HepG2 (cell line): ENCODE results near the gene MEX3B. TPM values are rescaled to one million over a fixed set of nuclear protein-coding genes. Genes with fewer than 3 reads are reported as not detected.

Experiments used
- ATAC-seq: fragments of 200-7000 bp; cut with Tn5 transposase; 3 replicates; pipeline ENCODE4 v1.9.1; 2020; ENCODE audit warnings: mild to moderate bottlenecking, moderate library complexity
- Bru-seq: library from RNA; stranded (reverse); fragments of 400-500 nt; gene quantifications from one replicate; lab custom pipeline; 2021; lab: Mats Ljungman, UMichigan
- BruChase-seq, 2 experiments: library from RNA; stranded (reverse); fragments of 400-500 nt; gene quantifications; one replicate each; lab custom pipeline; 2021; lab: Mats Ljungman, UMichigan
- BruUV-seq: library from RNA; stranded (reverse); fragments of 400-500 nt; replicated peaks from 2 replicates; lab custom pipeline; 2021; lab: Mats Ljungman, UMichigan
- CTCF ChIA-PET: fragments of 300-600 bp; formaldehyde crosslinking; extraction: SDS; loops from one replicate; lab custom pipeline; 2021; ENCODE audit warnings: low total read pairs, inconsistent platforms, low intra/inter-chr PET ratio; lab: Yijun Ruan, JAX
- POLR2A ChIA-PET: fragments of 350-600 bp; sonication (Branson Sonifier 250); formaldehyde crosslinking; loops from one replicate; lab custom pipeline; 2020; ENCODE audit warnings: antibody characterized with exemption, inconsistent platforms; lab: Yijun Ruan, JAX
- DNase-seq: peaks from one replicate; pipeline ENCODE4 v3.0.0-alpha.2; 2015; ENCODE audit warnings: low spot score
- FAIRE-seq: peaks from 3 replicates; lab custom pipeline; 2011; peaks lifted over from hg19 to GRCh38; lab: Jason Lieb, UNC
- H2AFZ ChIP-seq: one replicate; pipeline ENCODE4 v1.6.1; 2011; ENCODE audit warnings: low read length, inconsistent platforms
- H3K27ac ChIP-seq: fragments of 300-600 bp; 3 replicates; pipeline ENCODE4 v1.8.0; 2011; ENCODE audit warnings: mixed run types, mild to moderate bottlenecking, mixed read lengths, low read length, inconsistent platforms; ENCODE audit not compliant: insufficient read depth; ENCODE audit errors: extremely low read length
- H3K27me3 ChIP-seq, 2 experiments: fragments of 200-600 bp in 1 of 2; 2 replicates in 1 of 2; 3 replicates in 1 of 2; pipeline versions ENCODE4 v1.6.0 to v1.8.0; 2011; ENCODE audit warnings: low read length in 2 of 2, mild to moderate bottlenecking in 2 of 2, moderate library complexity in 2 of 2, inconsistent platforms in 1 of 2; ENCODE audit not compliant: insufficient read depth in 2 of 2, control insufficient read depth in 1 of 2
- H3K36me3 ChIP-seq, 2 experiments: fragments of 200-600 bp in 1 of 2; replicated peaks in 1 of 2; 2 replicates in 1 of 2; 3 replicates in 1 of 2; pipeline versions ENCODE4 v1.5.1 to v1.8.0; 2011; ENCODE audit warnings: low read length in 2 of 2, inconsistent platforms in 1 of 2; ENCODE audit not compliant: insufficient read depth in 2 of 2, control insufficient read depth in 1 of 2
- H3K4me1 ChIP-seq: 2 replicates; pipeline ENCODE4 v1.5.1; 2012; ENCODE audit warnings: low read length, inconsistent platforms; ENCODE audit not compliant: insufficient read depth
- H3K4me2 ChIP-seq: 2 replicates; pipeline ENCODE4 v1.6.0; 2011; ENCODE audit warnings: low read depth, low read length, inconsistent platforms
- H3K4me3 ChIP-seq, 3 experiments: fragments of 200-600 bp in 1 of 3; sonication (generic), shearing (Covaris generic) in 1 of 3; replicated peaks in 1 of 3; 2 replicates each; pipeline ENCODE4 v1.5.1; 2011 to 2016; ENCODE audit warnings: low read length in 3 of 3, inconsistent platforms in 2 of 3, low read depth in 2 of 3, mild to moderate bottlenecking in 2 of 3, control low read depth in 1 of 3, mixed read lengths in 1 of 3; ENCODE audit not compliant: insufficient read depth in 1 of 3
- H3K79me2 ChIP-seq: one replicate; pipeline ENCODE4 v1.6.1; 2011; ENCODE audit warnings: low read length, inconsistent platforms; ENCODE audit not compliant: insufficient read depth
- H3K9ac ChIP-seq: 2 replicates; pipeline ENCODE4 v1.6.0; 2011; ENCODE audit warnings: mild to moderate bottlenecking, low read depth, low read length, inconsistent platforms; ENCODE audit not compliant: insufficient read depth
- H3K9me3 ChIP-seq: 2 replicates; pipeline ENCODE4 v1.5.1; 2012; ENCODE audit warnings: mild to moderate bottlenecking, low read length
- H4K20me1 ChIP-seq: 2 replicates; pipeline ENCODE4 v1.6.0; 2011; ENCODE audit warnings: inconsistent platforms, mild to moderate bottlenecking, low read length, moderate library complexity; ENCODE audit not compliant: insufficient read depth
- CREB1 ChIP-seq, 2 experiments: fragments of 450-650 bp in 1 of 2; IDR thresholded peaks; 2 replicates each; pipeline ENCODE4 v1.6.1; 2016 to 2017; ENCODE audit warnings: control low read depth in 1 of 2, mild to moderate bottlenecking in 1 of 2, missing compliant biosample characterization in 1 of 2, missing genetic modification characterization in 1 of 2
- KDM2A ChIP-seq: sonication (generic); formaldehyde crosslinking; IDR thresholded peaks from 2 replicates; pipeline ENCODE4 v1.4.0; 2020; ENCODE audit warnings: low read depth, missing genetic modification reagents, borderline replicate concordance
- NRL ChIP-seq: sonication (generic); formaldehyde crosslinking; IDR thresholded peaks from 2 replicates; pipeline ENCODE4 v1.5.0; 2020; ENCODE audit warnings: missing genetic modification reagents, mild to moderate bottlenecking, moderate library complexity, borderline replicate concordance
- SIN3A ChIP-seq: IDR thresholded peaks from 2 replicates; pipeline ENCODE4 v1.6.1; 2011; ENCODE audit warnings: low read depth, mild to moderate bottlenecking, control low read depth, low read length, borderline replicate concordance
- SP2 ChIP-seq: sonication (generic); formaldehyde crosslinking; IDR thresholded peaks from 2 replicates; pipeline ENCODE4 v1.5.1; 2020; ENCODE audit warnings: mild to moderate bottlenecking, missing genetic modification reagents
- TAF1 ChIP-seq: sonication (generic); formaldehyde crosslinking; IDR thresholded peaks from 2 replicates; pipeline ENCODE4 v1.4.0; 2020; ENCODE audit warnings: missing genetic modification reagents
- THYN1 ChIP-seq: sonication (generic); formaldehyde crosslinking; IDR thresholded peaks from 2 replicates; pipeline ENCODE4 v1.8.1; 2023; ENCODE audit warnings: low read depth, mild to moderate bottlenecking, moderate library complexity, missing genetic modification reagents, borderline replicate concordance
- ZNF274 ChIP-seq: sonication (generic); formaldehyde crosslinking; IDR thresholded peaks from 2 replicates; pipeline ENCODE4 v1.5.1; 2020; ENCODE audit warnings: mild to moderate bottlenecking, missing genetic modification reagents
- WGBS: methylation state at CpG from one replicate; pipeline ENCODE4 v1.1.6; 2017; ENCODE audit warnings: low lambda C conversion rate; 5-methylcytosine and 5-hydroxymethylcytosine counted together
- in situ Hi-C: cut with HindIII; loops from 2 replicates; pipeline ENCODE4 v1.10.0; 2017; ENCODE audit warnings: low pct_unique_long_range_greater_than_20kb; ENCODE audit not compliant: extremely low pct_ligation_motif_present
- intact Hi-C: fragments of 100-400 bp; cut with micrococcal nuclease; formaldehyde crosslinking; loops from one replicate; pipeline ENCODE4 v1.10.0; 2022; ENCODE audit not compliant: unreplicated experiment
- long read RNA-seq, 2 experiments: library from RNA in 1 of 2; library from polyadenylated mRNA in 1 of 2; stranded (forward) in 1 of 2; unstranded in 1 of 2; transcript quantifications; one replicate each; pipeline ENCODE4 v2.0.0, GENCODE V29; 2019 to 2022
- polyA minus RNA-seq, 3 experiments: library from RNA; depleted of rRNA, polyadenylated mRNA; stranded (reverse); fragments of >200 nt; gene quantifications; 2 replicates each; pipeline ENCODE4 v1.2.3, GENCODE V29; 2011; ENCODE audit warnings: low replicate concordance in 1 of 3
- polyA plus RNA-seq, 8 experiments: library from polyadenylated mRNA; depleted of rRNA in 3 of 8; stranded (reverse) in 7 of 8; unstranded in 1 of 8; fragments of >200 nt; fragmentation: Illumina TruSeq in 4 of 8; extraction: Trizol in 4 of 8; gene quantifications; 2 replicates each; pipeline versions ENCODE4 v1.2.1 to v1.2.3, GENCODE V29; 2011 to 2016; ENCODE audit warnings: low read depth in 4 of 8, missing spikeins in 1 of 8, mixed read lengths in 1 of 8; ENCODE audit not compliant: insufficient read depth in 1 of 8
- total RNA-seq, 5 experiments: library from RNA; depleted of rRNA; stranded (reverse); fragments of >200 nt; fragmentation: Illumina TruSeq; extraction: Trizol; gene quantifications; 2 replicates each; pipeline ENCODE4 v1.2.3, GENCODE V29; 2016; ENCODE audit warnings: low read depth in 1 of 5
- TF ChIP-seq, protein P1 (sequence below): sonication (generic); formaldehyde crosslinking; IDR thresholded peaks from 2 replicates; pipeline ENCODE4 v1.4.0; 2020; ENCODE audit warnings: missing genetic modification reagents, borderline replicate concordance
- TF ChIP-seq, protein P2 (sequence below): sonication (generic); formaldehyde crosslinking; IDR thresholded peaks from 2 replicates; pipeline ENCODE4 v1.5.1; 2020; ENCODE audit warnings: mild to moderate bottlenecking, missing genetic modification reagents

MEX3B gene
- 0.62 and 0.72 TPM in 2 replicates for total RNA-seq (2016; rRNA removed; fragmentation: Illumina TruSeq; extraction: Trizol)
- total RNA-seq (2016; cell fraction: cytosol; rRNA removed; fragmentation: Illumina TruSeq; extraction: Trizol; ENCODE audit: low read depth) = 0.35 and 0.40 TPM in 2 replicates
- 0.65 and 0.95 TPM in 2 replicates for total RNA-seq (2016; cell fraction: insoluble cytoplasmic fraction; rRNA removed; fragmentation: Illumina TruSeq; extraction: Trizol)
- 0.68 and 0.86 TPM in 2 replicates for total RNA-seq (2016; cell fraction: membrane; rRNA removed; fragmentation: Illumina TruSeq; extraction: Trizol)
- total RNA-seq (2016; cell fraction: nucleus; rRNA removed; fragmentation: Illumina TruSeq; extraction: Trizol) = 0.63 and 0.84 TPM in 2 replicates
- 0.48 and 0.74 TPM in 2 replicates for polyA plus RNA-seq (2011; rRNA removed)
- 0.50 and 0.70 TPM in 2 replicates for polyA plus RNA-seq (2011; cell fraction: cytosol; rRNA removed)
- 2.1 and 2.7 TPM in 2 replicates for polyA plus RNA-seq (2011; cell fraction: nucleus; rRNA removed)
- 0.20 and 1.0 TPM in 2 replicates for polyA plus RNA-seq (2012)
- polyA plus RNA-seq (2016; cell fraction: cytosol; fragmentation: Illumina TruSeq; extraction: Trizol; ENCODE audit: low read depth) = 0.09 and 0.14 TPM in 2 replicates
- polyA plus RNA-seq (2016; cell fraction: insoluble cytoplasmic fraction; fragmentation: Illumina TruSeq; extraction: Trizol; ENCODE audit: low read depth) = 0.54 and 0.84 TPM in 2 replicates
- polyA plus RNA-seq (2016; cell fraction: membrane; fragmentation: Illumina TruSeq; extraction: Trizol; ENCODE audit: low read depth) = 0.31 and 0.45 TPM in 2 replicates
- 1.2 and 1.6 TPM in 2 replicates for polyA plus RNA-seq (2016; cell fraction: nucleus; fragmentation: Illumina TruSeq; extraction: Trizol; ENCODE audit: insufficient read depth, low read depth)
- 0.82 and 1.4 TPM in 2 replicates for polyA minus RNA-seq (2011; rRNA and poly(A)+ RNA removed; ENCODE audit: low replicate concordance)
- 0.99 and 1.1 TPM in 2 replicates for polyA minus RNA-seq (2011; cell fraction: cytosol; rRNA and poly(A)+ RNA removed)
- polyA minus RNA-seq (2011; cell fraction: nucleus; rRNA and poly(A)+ RNA removed) = 0.52 and 0.62 TPM in 2 replicates
- percentile 44 among the genes with signal in this experiment for Bru-seq, nascent RNA
- percentile 62 among the genes with signal in this experiment for BruChase-seq, experiment 1, labeled RNA remaining after a 6-hour chase
- percentile 64 among the genes with signal in this experiment for BruChase-seq, experiment 2, labeled RNA remaining after a 2-hour chase
- long read RNA-seq, experiment 1, full-length matches to known transcripts = 1 of 1 reads
- long read RNA-seq, experiment 1, partial matches to known transcripts = 0 of 1 reads
- long read RNA-seq, experiment 1, other reads (novel, unspliced or antisense) = 0 of 1 reads
- long read RNA-seq, experiment 2, full-length matches to known transcripts = 2 of 2 reads
- long read RNA-seq, experiment 2, partial matches to known transcripts = 0 of 2 reads
- long read RNA-seq, experiment 2, other reads (novel, unspliced or antisense) = 0 of 2 reads

DNA sequence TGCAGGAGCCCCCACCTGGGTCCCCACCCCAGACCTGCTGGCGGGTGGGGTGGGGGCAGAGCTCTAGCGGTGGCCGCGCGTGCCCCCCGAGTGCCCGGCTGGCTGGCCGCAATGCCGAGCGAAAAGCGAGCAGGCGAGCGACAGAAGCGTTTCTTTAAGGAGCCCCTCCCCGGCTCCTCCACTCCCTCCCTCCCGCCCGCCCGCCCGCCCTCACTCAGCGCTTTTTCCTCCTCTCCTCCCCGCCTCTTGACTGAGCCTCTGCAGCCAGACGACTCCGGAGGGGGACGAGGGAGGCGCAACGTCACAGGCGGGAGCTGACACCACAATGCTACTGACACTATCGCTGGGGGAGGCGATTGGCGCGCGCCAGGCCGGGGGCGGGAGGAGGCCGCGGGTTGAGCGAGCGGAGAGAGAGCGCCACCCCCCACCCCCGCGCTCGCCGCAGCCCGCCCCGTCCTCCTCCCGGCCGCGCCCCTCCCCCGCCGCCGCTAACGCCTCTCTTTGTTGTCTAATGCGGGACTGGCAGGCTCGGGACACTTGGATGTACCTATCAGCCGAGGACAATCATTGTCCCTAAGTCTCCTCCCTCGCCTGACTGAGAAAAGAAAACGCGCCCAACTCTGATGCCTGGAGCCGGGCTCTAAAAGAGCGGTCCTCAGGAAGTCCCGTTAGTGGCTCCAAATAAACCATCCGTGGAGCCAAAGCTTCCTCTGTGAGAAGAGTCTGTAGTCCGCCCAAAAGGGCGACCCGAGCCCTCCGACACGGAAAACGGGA lies at the start of gene MEX3B:
Gene MEX3B (minus strand): TSS at position 127 of the 774 bp plus-strand sequence. CDS start 313 bp downstream, outside the sequence.
- intact Hi-C loops = no loop called here
- BruUV-seq = TSS peak; percentile 63
- peak within 1 kb of the TSS; percentile 67 to 80 (median 80) for H3K4me3 ChIP-seq
- no peaks in the 10 kb centered on the region for H3K36me3 ChIP-seq
- peaks cover 9% of the 10 kb centered on the region for H3K4me1 ChIP-seq
- H2AFZ ChIP-seq = no peak within 1 kb of the TSS
- WGBS = 0% methylated on average over 20 of the region's 68 CpGs
- DNase-seq (peak; percentile 83), ATAC-seq (peak; percentile 74), FAIRE-seq (peak; percentile 60)
- H3K9me3 ChIP-seq = no peaks in the 10 kb centered on the region
- H3K27ac ChIP-seq = peak within 1 kb of the TSS; percentile 29
- ChIA-PET POLR2A (interaction anchor here (1.1 to 1.6 kb wide), 2 partner anchors 17 kb away, joined by 3 read pairs; no protein-coding TSS in a partner anchor), CTCF (no interaction called here)
- H4K20me1 ChIP-seq = no peaks in the 10 kb centered on the region
- peaks cover 2 to 29% of the 10 kb centered on the region in 2 experiments; a peak in 4 of 5 replicates for H3K27me3 ChIP-seq
- H3K9ac ChIP-seq = peak within 1 kb of the TSS; percentile 62
- in situ Hi-C loops = no loop called here
- peak within 1 kb of the TSS; percentile 92 for H3K4me2 ChIP-seq
- H3K79me2 ChIP-seq = no peaks in the 10 kb centered on the region
- TF ChIP-seq CREB1 (IDR thresholded peaks at IDR 0.05) (no peak), CREB1 (CRISPR knock-in tag; IDR thresholded peaks at IDR 0.05) (peak; percentile 47; the same call in 1 of the 2 replicates), ZNF274 (no peak), KDM2A (CRISPR knock-in tag) (peak; percentile 55; the same call in 1 of the 2 replicates), SP2 (CRISPR knock-in tag) (peak; percentile 64), NRL (CRISPR knock-in tag) (0 out of 2 replicates have a peak, but pooled peaks have one; percentile 32), THYN1 (no peak), TAF1 (CRISPR knock-in tag) (peak; percentile 30; the same call in 1 of the 2 replicates), SIN3A (peak; percentile 41; the same call in 1 of the 2 replicates)
- TF ChIP-seq, protein P1, sequence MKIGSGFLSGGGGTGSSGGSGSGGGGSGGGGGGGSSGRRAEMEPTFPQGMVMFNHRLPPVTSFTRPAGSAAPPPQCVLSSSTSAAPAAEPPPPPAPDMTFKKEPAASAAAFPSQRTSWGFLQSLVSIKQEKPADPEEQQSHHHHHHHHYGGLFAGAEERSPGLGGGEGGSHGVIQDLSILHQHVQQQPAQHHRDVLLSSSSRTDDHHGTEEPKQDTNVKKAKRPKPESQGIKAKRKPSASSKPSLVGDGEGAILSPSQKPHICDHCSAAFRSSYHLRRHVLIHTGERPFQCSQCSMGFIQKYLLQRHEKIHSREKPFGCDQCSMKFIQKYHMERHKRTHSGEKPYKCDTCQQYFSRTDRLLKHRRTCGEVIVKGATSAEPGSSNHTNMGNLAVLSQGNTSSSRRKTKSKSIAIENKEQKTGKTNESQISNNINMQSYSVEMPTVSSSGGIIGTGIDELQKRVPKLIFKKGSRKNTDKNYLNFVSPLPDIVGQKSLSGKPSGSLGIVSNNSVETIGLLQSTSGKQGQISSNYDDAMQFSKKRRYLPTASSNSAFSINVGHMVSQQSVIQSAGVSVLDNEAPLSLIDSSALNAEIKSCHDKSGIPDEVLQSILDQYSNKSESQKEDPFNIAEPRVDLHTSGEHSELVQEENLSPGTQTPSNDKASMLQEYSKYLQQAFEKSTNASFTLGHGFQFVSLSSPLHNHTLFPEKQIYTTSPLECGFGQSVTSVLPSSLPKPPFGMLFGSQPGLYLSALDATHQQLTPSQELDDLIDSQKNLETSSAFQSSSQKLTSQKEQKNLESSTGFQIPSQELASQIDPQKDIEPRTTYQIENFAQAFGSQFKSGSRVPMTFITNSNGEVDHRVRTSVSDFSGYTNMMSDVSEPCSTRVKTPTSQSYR (CRISPR knock-in tag) = peak; percentile 74
- TF ChIP-seq, protein P2, sequence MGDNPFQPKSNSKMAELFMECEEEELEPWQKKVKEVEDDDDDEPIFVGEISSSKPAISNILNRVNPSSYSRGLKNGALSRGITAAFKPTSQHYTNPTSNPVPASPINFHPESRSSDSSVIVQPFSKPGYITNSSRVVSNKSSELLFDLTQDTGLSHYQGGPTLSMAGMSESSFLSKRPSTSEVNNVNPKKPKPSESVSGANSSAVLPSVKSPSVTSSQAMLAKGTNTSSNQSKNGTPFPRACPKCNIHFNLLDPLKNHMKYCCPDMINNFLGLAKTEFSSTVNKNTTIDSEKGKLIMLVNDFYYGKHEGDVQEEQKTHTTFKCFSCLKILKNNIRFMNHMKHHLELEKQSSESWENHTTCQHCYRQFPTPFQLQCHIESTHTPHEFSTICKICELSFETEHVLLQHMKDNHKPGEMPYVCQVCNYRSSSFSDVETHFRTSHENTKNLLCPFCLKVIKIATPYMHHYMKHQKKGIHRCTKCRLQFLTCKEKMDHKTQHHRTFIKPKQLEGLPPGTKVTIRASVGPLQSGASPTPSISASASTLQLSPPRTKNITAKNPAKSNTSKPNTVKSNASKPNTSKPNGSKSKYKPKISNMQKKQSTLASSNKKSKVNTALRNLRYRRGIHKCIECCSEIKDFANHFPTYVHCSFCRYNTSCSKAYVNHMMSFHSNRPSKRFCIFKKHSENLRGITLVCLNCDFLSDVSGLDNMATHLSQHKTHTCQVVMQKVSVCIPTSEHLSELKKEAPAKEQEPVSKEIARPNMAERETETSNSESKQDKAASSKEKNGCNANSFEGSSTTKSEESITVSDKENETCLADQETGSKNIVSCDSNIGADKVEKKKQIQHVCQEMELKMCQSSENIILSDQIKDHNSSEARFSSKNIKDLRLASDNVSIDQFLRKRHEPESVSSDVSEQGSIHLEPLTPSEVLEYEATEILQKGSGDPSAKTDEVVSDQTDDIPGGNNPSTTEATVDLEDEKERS (CRISPR knock-in tag) = 0 out of 2 replicates have a peak, but pooled peaks have one; percentile 37
